Uterus (tissue), 2 donors: Measurements from ENCODE around the gene CCSER2.

Source experiments
- CTCF ChIP-seq, 4 experiments: fragments of 200-600 bp in 2 of 4; fragments of 450-650 bp in 2 of 4; sonication (generic) in 2 of 4; IDR thresholded peaks; one replicate each; pipeline ENCODE4 v1.5.1; 2016 to 2019; ENCODE audit warnings: antibody characterized with exemption in 4 of 4, mild to moderate bottlenecking in 2 of 4, moderate library complexity in 1 of 4
- POLR2A ChIP-seq, 2 donors: fragments of 450-650 bp; IDR thresholded peaks; one replicate each; pipeline ENCODE4 v1.6.1; 2016; ENCODE audit warnings: antibody characterized with exemption in 2 of 2, mild to moderate bottlenecking in 1 of 2, moderate library complexity in 1 of 2

GRCh38 chr10:84391326-84391725, 62.9 kb downstream of the CCSER2 start:
- TF ChIP-seq CTCF (IDR thresholded peaks at IDR 0.05): no peak
- no peak for TF ChIP-seq POLR2A (IDR thresholded peaks at IDR 0.05)
